Uterus (tissue), 4 donors: Measurements from ENCODE around the gene DGKG. TPM values are rescaled to one million over a fixed set of nuclear protein-coding genes. Genes with fewer than 3 reads are reported as not detected.

Experiments
- DNase-seq, 2 donors: peaks; one replicate each; pipeline ENCODE4 v3.0.0-alpha.2; 2019 to 2020
- H3K27ac ChIP-seq, 2 donors: fragments of 200-600 bp; sonication (generic); 1 replicate in 1 of 2; 2 replicates in 1 of 2; pipeline ENCODE4 v1.5.1; 2016 to 2018
- H3K27me3 ChIP-seq, 2 donors: fragments of 200-600 bp; sonication (generic); one replicate each; pipeline ENCODE4 v1.5.1; 2018 to 2019; ENCODE audit warnings: control low read depth in 1 of 2
- H3K36me3 ChIP-seq, 2 donors: fragments of 200-600 bp; sonication (generic); one replicate each; pipeline ENCODE4 v1.5.1; 2019; ENCODE audit warnings: control low read depth in 1 of 2
- H3K4me1 ChIP-seq, 2 donors: fragments of 200-600 bp; sonication (generic); one replicate each; pipeline ENCODE4 v1.5.1; 2018 to 2019; ENCODE audit warnings: control low read depth in 1 of 2
- H3K4me3 ChIP-seq, 2 donors: fragments of 200-600 bp; sonication (generic); 1 replicate in 1 of 2; 2 replicates in 1 of 2; pipeline ENCODE4 v1.5.1; 2018 to 2019; ENCODE audit warnings: mild to moderate bottlenecking in 1 of 2
- H3K9me3 ChIP-seq, 2 donors: fragments of 200-600 bp; sonication (generic); one replicate each; pipeline ENCODE4 v1.5.1; 2019; ENCODE audit warnings: control low read depth in 1 of 2
- CTCF ChIP-seq, 4 experiments: fragments of 200-600 bp in 2 of 4; fragments of 450-650 bp in 2 of 4; sonication (generic) in 2 of 4; IDR thresholded peaks; one replicate each; pipeline ENCODE4 v1.5.1; 2016 to 2019; ENCODE audit warnings: antibody characterized with exemption in 4 of 4, mild to moderate bottlenecking in 2 of 4, moderate library complexity in 1 of 4
- POLR2A ChIP-seq, 2 donors: fragments of 450-650 bp; IDR thresholded peaks; one replicate each; pipeline ENCODE4 v1.6.1; 2016; ENCODE audit warnings: antibody characterized with exemption in 2 of 2, mild to moderate bottlenecking in 1 of 2, moderate library complexity in 1 of 2
- intact Hi-C: fragments of 100-400 bp; cut with DNase I; formaldehyde crosslinking; loops from one replicate; pipeline ENCODE4 v1.15.1; 2023; ENCODE audit warnings: low total_unique reads
- total RNA-seq, 4 donors: library from RNA; depleted of rRNA in 3 of 4; stranded (reverse); fragments of >200 nt in 3 of 4; gene quantifications; one replicate each; pipeline versions ENCODE4 v1.1.0 to v1.2.4, GENCODE V29; 2014 to 2023
- donor health status: DM: yes; HTN: yes; CAD: no.

DGKG gene
- total RNA-seq, 4 donors from 2014 or later, result 1.9 to 10.8 (median 6.7) TPM

- intact Hi-C loops, result no loop called here
- no peak overlapping the region for H3K4me3 ChIP-seq
These were observed 13.4 kb upstream of the DGKG start for GRCh38 chr3:186375443-186375842.

GRCh38 chr3:186374376-186374775 lies 12.3 kb upstream of the DGKG start:
- Histone ChIP-seq H3K36me3 (no peaks in the 10 kb centered on the region), H3K4me1 (no peaks in the 10 kb centered on the region), H3K27me3 (no peaks in the 10 kb centered on the region), H3K4me3 (no peak overlapping the region), H3K9me3 (no peaks in the 10 kb centered on the region), H3K27ac (no peak overlapping the region)
- intact Hi-C loops, result no loop called here
- DNase-seq, result no peak
- TF ChIP-seq CTCF (IDR thresholded peaks at IDR 0.05), result no peak
- TF ChIP-seq POLR2A (IDR thresholded peaks at IDR 0.05), result no peak

More at GRCh38 chr3:186375443-186375842, 13.4 kb upstream of the DGKG start:
- no peaks in the 10 kb centered on the region for H3K36me3 ChIP-seq
- H3K27me3 ChIP-seq, result no peaks in the 10 kb centered on the region
- H3K4me1 ChIP-seq, result no peaks in the 10 kb centered on the region
- no peaks in the 10 kb centered on the region for H3K9me3 ChIP-seq
- no peak overlapping the region for H3K27ac ChIP-seq
- no peak for DNase-seq
- TF ChIP-seq CTCF (IDR thresholded peaks at IDR 0.05), result no peak
- TF ChIP-seq POLR2A (IDR thresholded peaks at IDR 0.05), result no peak

DNA sequence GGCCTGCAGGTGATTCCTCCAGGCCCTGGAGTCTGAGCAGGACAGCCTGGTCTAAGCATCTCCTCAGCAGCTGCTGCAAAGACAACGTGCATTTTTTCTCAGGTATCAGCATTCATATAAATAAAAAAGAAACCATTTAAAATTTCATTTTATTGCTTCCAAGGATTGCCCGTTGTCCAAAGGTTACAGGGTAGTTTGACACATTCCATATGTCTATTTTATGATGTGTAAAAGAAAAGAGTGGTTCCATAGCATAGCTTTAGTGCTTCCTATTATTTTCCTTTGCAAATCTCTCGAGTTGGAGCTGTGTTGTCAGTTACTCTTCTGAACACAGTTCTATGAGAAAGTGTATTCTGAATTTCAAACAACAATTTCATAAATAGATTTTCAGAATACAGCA lies 7.2 kb upstream of the DGKG start:
- no peaks in the 10 kb centered on the region for H3K36me3 ChIP-seq
- intact Hi-C loops, result no loop called here
- no peak overlapping the region for H3K27ac ChIP-seq
- DNase-seq, result no peak
- no peaks in the 10 kb centered on the region for H3K4me1 ChIP-seq
- TF ChIP-seq POLR2A (IDR thresholded peaks at IDR 0.05) (no peak), CTCF (IDR thresholded peaks at IDR 0.05) (no peak)
- no peak overlapping the region for H3K4me3 ChIP-seq
- H3K27me3 ChIP-seq, result peaks cover 0 to 3% of the 10 kb centered on the region in 2 donors
- H3K9me3 ChIP-seq, result no peaks in the 10 kb centered on the region

- H3K27ac ChIP-seq, result no peak overlapping the region
- intact Hi-C loops, result no loop called here
- DNase-seq, result no peak
These were observed 6.7 kb upstream of the DGKG start for GRCh38 chr3:186368717-186369116.

DNA sequence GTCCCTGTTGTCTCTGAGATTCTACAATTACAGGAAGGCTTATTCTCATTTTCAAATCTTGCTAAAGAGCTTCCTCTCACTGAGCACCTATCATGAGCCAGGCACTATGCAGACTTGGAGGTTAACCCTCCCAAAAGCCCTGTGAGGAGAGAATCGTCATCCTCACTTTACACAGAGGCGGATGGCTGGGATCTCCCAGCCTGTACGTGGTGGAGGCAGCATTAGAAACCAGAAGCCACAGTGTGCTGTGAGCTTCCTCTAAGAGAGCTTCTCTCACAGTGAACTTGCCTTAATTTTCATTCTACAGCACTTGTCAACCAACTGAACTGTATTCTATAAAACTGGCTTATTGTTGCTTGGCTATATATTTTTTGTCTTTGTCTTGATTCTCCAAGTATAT lies 6.1 kb upstream of the DGKG start:
- peaks cover 0 to 5% of the 10 kb centered on the region in 2 donors for H3K27me3 ChIP-seq
- no peak overlapping the region for H3K27ac ChIP-seq
- H3K9me3 ChIP-seq, result no peaks in the 10 kb centered on the region
- intact Hi-C loops, result no loop called here
- TF ChIP-seq CTCF (IDR thresholded peaks at IDR 0.05) (no peak), POLR2A (IDR thresholded peaks at IDR 0.05) (no peak)
- H3K4me3 ChIP-seq, result no peak overlapping the region
- no peaks in the 10 kb centered on the region for H3K4me1 ChIP-seq
- no peaks in the 10 kb centered on the region for H3K36me3 ChIP-seq
- DNase-seq, result no peak

More at GRCh38 chr3:186368717-186369116, 6.7 kb upstream of the DGKG start:
- H3K36me3 ChIP-seq, result no peaks in the 10 kb centered on the region
- TF ChIP-seq CTCF (IDR thresholded peaks at IDR 0.05), result no peak
- no peak for TF ChIP-seq POLR2A (IDR thresholded peaks at IDR 0.05)
- peaks cover 0 to 5% of the 10 kb centered on the region in 2 donors for H3K27me3 ChIP-seq
- no peaks in the 10 kb centered on the region for H3K9me3 ChIP-seq
- H3K4me3 ChIP-seq, result no peak overlapping the region
- no peaks in the 10 kb centered on the region for H3K4me1 ChIP-seq
